Activated CD8-positive, alpha-beta memory T cell treated with anti-CD3 and anti-CD28 coated beads for 36 hours (primary cell): ENCODE data around the gene CHURC1. TPM values are rescaled to one million over a fixed set of nuclear protein-coding genes. Genes with fewer than 3 reads are reported as not detected.

Experiments used
- CTCF ChIA-PET: fragments of 350-600 bp; sonication (Branson Sonifier 250); formaldehyde crosslinking; loops from one replicate; lab custom pipeline; 2021; ENCODE audit warnings: antibody characterized with exemption; lab: Charles Lee
- POLR2A ChIA-PET: fragments of 350-600 bp; sonication (Branson Sonifier 250); formaldehyde crosslinking; loops from one replicate; lab custom pipeline; 2021; ENCODE audit warnings: antibody characterized with exemption; lab: Charles Lee
- total RNA-seq, 2 experiments: library from RNA; stranded (reverse); gene quantifications; one replicate each; pipeline ENCODE4 v1.2.3, GENCODE V29; 2021

The CHURC1 gene
- total RNA-seq, 2 experiments from 2014 or later = 43.5 to 44.9 TPM

GRCh38 chr14:64968167-64968566 is 53.9 kb downstream of the CHURC1 start:
- POLR2A ChIA-PET = interaction anchor here (0.7 kb wide), 1 partner anchor 292 kb away, joined by 5 read pairs; no protein-coding TSS in a partner anchor
- CTCF ChIA-PET = interaction anchor here (0.8 to 1.1 kb wide), 2 partner anchors 53 to 76 kb away, joined by 3 read pairs; no protein-coding TSS in a partner anchor

- ChIA-PET POLR2A (interaction anchor here (0.7 kb wide), 1 partner anchor 292 kb away, joined by 5 read pairs; no protein-coding TSS in a partner anchor), CTCF (interaction anchor here (0.8 to 1.1 kb wide), 2 partner anchors 54 to 77 kb away, joined by 3 read pairs; no protein-coding TSS in a partner anchor)
These were observed 54.4 kb downstream of the CHURC1 start for GRCh38 chr14:64968651-64969050.

GRCh38 chr14:64970041-64970440 is 55.8 kb downstream of the CHURC1 start:
- CTCF ChIA-PET = interaction anchor here (1.1 to 1.3 kb wide), 4 partner anchors 16 to 147 kb away, joined by 3 to 4 read pairs (median 4); partner anchors contain the start of gene FNTB

GRCh38 chr14:64970776-64971477 is 56.7 kb downstream of the CHURC1 start:
- POLR2A ChIA-PET = no interaction called here
- CTCF ChIA-PET = interaction anchor here (1.2 to 1.3 kb wide), 3 partner anchors 15 to 147 kb away, joined by 3 to 4 read pairs (median 4); partner anchors contain the start of gene FNTB

More at GRCh38 chr14:64970041-64970440, 55.8 kb downstream of the CHURC1 start:
- POLR2A ChIA-PET = interaction anchor here (0.5 kb wide), 1 partner anchor 17 kb away, joined by 3 read pairs; the partner anchor contains the start of gene FNTB

GRCh38 chr14:64971491-64971942 is 57.3 kb downstream of the CHURC1 start:
- ChIA-PET CTCF (interaction anchor here (1.3 kb wide), 2 partner anchors 15 to 148 kb away, joined by 4 read pairs; partner anchors contain the start of gene FNTB), POLR2A (no interaction called here)

GRCh38 chr14:64971943-64972791 is 57.9 kb downstream of the CHURC1 start, which contains the start of gene RAB15:
RAB15 (minus strand) TSS chr14:64972336; CDS start chr14:64972076, 260 bp downstream.
- CTCF ChIA-PET = no interaction called here
- POLR2A ChIA-PET = no interaction called here

- ChIA-PET POLR2A (no interaction called here), CTCF (interaction anchor here (0.7 kb wide), 1 partner anchor 1093 kb away, joined by 3 read pairs; no protein-coding TSS in a partner anchor)
These were observed 58.8 kb downstream of the CHURC1 start for GRCh38 chr14:64973026-64973442.

- CTCF ChIA-PET = no interaction called here
- POLR2A ChIA-PET = no interaction called here
These were observed 59.6 kb downstream of the CHURC1 start for GRCh38 chr14:64973826-64974225.

- ChIA-PET POLR2A (interaction anchor here (0.6 kb wide), 1 partner anchor 52 kb away, joined by 4 read pairs; no protein-coding TSS in a partner anchor), CTCF (interaction anchor here (0.9 to 1.0 kb wide), 2 partner anchors 9 to 151 kb away, joined by 4 read pairs; no protein-coding TSS in a partner anchor)
These were observed 60.3 kb downstream of the CHURC1 start for GRCh38 chr14:64974563-64974962.

- POLR2A ChIA-PET = no interaction called here
- CTCF ChIA-PET = no interaction called here
These were observed 65.2 kb downstream of the CHURC1 start for GRCh38 chr14:64979336-64980074.

GRCh38 chr14:64983439-64984310 is 69.4 kb downstream of the CHURC1 start:
- POLR2A ChIA-PET = no interaction called here
- CTCF ChIA-PET = interaction anchor here (0.7 to 1.3 kb wide), 8 partner anchors 9 to 584 kb away, joined by 3 to 7 read pairs (median 4); no protein-coding TSS in a partner anchor

Other genes with a start within 250 kb of the CHURC1 start
- 1 to 10 TPM; 3.9 to 4.5 TPM for gene PLEKHG3, start 210.0 kb upstream of the CHURC1 start, total RNA-seq
- under 1 TPM; 0.17 to 0.19 TPM for gene SPTB, start 34.5 kb upstream of the CHURC1 start, total RNA-seq
- gene GPX2, start 28.3 kb downstream of the CHURC1 start, total RNA-seq = not detected
- 1 to 10 TPM; 4.2 to 4.8 TPM for gene RAB15, start 57.9 kb downstream of the CHURC1 start, total RNA-seq
- 10 to 100 TPM; 13.3 to 14.6 TPM for gene FNTB, start 72.4 kb downstream of the CHURC1 start, total RNA-seq
- gene MAX, start 188.1 kb downstream of the CHURC1 start, total RNA-seq = 100 to 1,000 TPM; 113 to 120 TPM